Thymus (tissue), 11 donors: ENCODE results near the gene PC. TPM values are rescaled to one million over a fixed set of nuclear protein-coding genes. Genes with fewer than 3 reads are reported as not detected.

Source experiments
- DNase-seq, 9 donors: peaks; one replicate each; pipeline ENCODE4 v3.0.0-alpha.2; 2013; ENCODE audit warnings: low spot score in 9 of 9, low read depth in 6 of 9, missing footprints in 1 of 9
- H3K27ac ChIP-seq, 2 donors: one replicate each; pipeline ENCODE4 v1.5.1; 2013; ENCODE audit warnings: control low read depth in 1 of 2, low read depth in 1 of 2, low read length in 1 of 2, mild to moderate bottlenecking in 1 of 2, moderate library complexity in 1 of 2
- H3K27me3 ChIP-seq, 2 donors: one replicate each; pipeline ENCODE4 v1.5.1; 2013; ENCODE audit warnings: low read length in 1 of 2; ENCODE audit not compliant: control insufficient read depth in 2 of 2, insufficient read depth in 1 of 2
- H3K36me3 ChIP-seq, 2 donors: one replicate each; pipeline ENCODE4 v1.5.1; 2013; ENCODE audit warnings: low read length in 1 of 2, mild to moderate bottlenecking in 1 of 2, moderate library complexity in 1 of 2; ENCODE audit not compliant: control insufficient read depth in 2 of 2, insufficient read depth in 2 of 2
- H3K4me1 ChIP-seq, 2 donors: one replicate each; pipeline ENCODE4 v1.5.1; 2013; ENCODE audit warnings: low read length in 2 of 2; ENCODE audit not compliant: control insufficient read depth in 2 of 2, insufficient read depth in 2 of 2
- H3K4me3 ChIP-seq, 2 donors: one replicate each; pipeline ENCODE4 v1.5.1; 2013; ENCODE audit warnings: low read length in 2 of 2, control low read depth in 1 of 2, mild to moderate bottlenecking in 1 of 2
- H3K9me3 ChIP-seq, 2 donors: one replicate each; pipeline ENCODE4 v1.5.1; 2013; ENCODE audit warnings: low read length in 1 of 2, mild to moderate bottlenecking in 1 of 2; ENCODE audit not compliant: control insufficient read depth in 2 of 2, insufficient read depth in 1 of 2
- WGBS: extraction: QIAGEN DNeasy Blood & Tissue Kit; methylation state at CpG from one replicate; pipeline ENCODE4 v1.1.7; 2013; 5-methylcytosine and 5-hydroxymethylcytosine counted together
- polyA plus RNA-seq: library from polyadenylated mRNA; stranded (reverse); fragments of 200-250 nt; gene quantifications from one replicate; pipeline ENCODE4 v1.2.3, GENCODE V29; 2013
- total RNA-seq: library from RNA; stranded (reverse); fragments of 120-200 nt; gene quantifications from one replicate; pipeline ENCODE4 v1.2.4, GENCODE V29; 2013
- donor health status: healthy.

Gene PC
- total and polyA plus RNA-seq, 2 donors: 3.4 to 9.9 TPM

- H3K4me1 ChIP-seq: peaks cover 4 to 8% of the 10 kb centered on the region in 2 donors
- DNase-seq: no peak
- H3K36me3 ChIP-seq: peaks cover 0 to 3% of the 10 kb centered on the region in 2 donors
- H3K9me3 ChIP-seq: no peaks in the 10 kb centered on the region
- no peaks in the 10 kb centered on the region for H3K27me3 ChIP-seq
- no peak overlapping the region for H3K4me3 ChIP-seq
- H3K27ac ChIP-seq: no peak overlapping the region
- 96% methylated on average over 23 of the region's 23 CpGs for WGBS
These were observed 93.1 kb downstream of the PC start for GRCh38 chr11:66864924-66865697.

- Histone ChIP-seq H3K27me3 (no peaks in the 10 kb centered on the region), H3K36me3 (peaks cover 0 to 3% of the 10 kb centered on the region in 2 donors), H3K4me3 (no peak overlapping the region), H3K27ac (no peak overlapping the region), H3K9me3 (no peaks in the 10 kb centered on the region), H3K4me1 (peaks cover 4 to 8% of the 10 kb centered on the region in 2 donors)
- 92% methylated on average over 35 of the region's 35 CpGs for WGBS
- DNase-seq: no peak
These were observed 93.8 kb downstream of the PC start for GRCh38 chr11:66864172-66864901.

GRCh38 chr11:66863428-66864125, 94.6 kb downstream of the PC start:
- H3K27ac ChIP-seq: no peak overlapping the region
- peaks cover 2 to 8% of the 10 kb centered on the region in 2 donors for H3K36me3 ChIP-seq
- no peak overlapping the region for H3K4me3 ChIP-seq
- peaks cover 0 to 3% of the 10 kb centered on the region in 2 donors for H3K4me1 ChIP-seq
- 94% methylated on average over 31 of the region's 31 CpGs for WGBS
- no peak for DNase-seq
- H3K9me3 ChIP-seq: no peaks in the 10 kb centered on the region
- H3K27me3 ChIP-seq: no peaks in the 10 kb centered on the region

- H3K27me3 ChIP-seq: no peaks in the 10 kb centered on the region
- H3K27ac ChIP-seq: no peak overlapping the region
- no peak overlapping the region for H3K4me3 ChIP-seq
- DNase-seq: no peak
- peaks cover 2 to 13% of the 10 kb centered on the region in 2 donors for H3K36me3 ChIP-seq
- 97% methylated on average over 11 of the region's 11 CpGs for WGBS
- H3K4me1 ChIP-seq: peaks cover under 1% of the 10 kb centered on the region in 2 donors
- H3K9me3 ChIP-seq: no peaks in the 10 kb centered on the region
These were observed 95.6 kb downstream of the PC start for GRCh38 chr11:66862559-66863037.

GRCh38 chr11:66861774-66862558, 96.2 kb downstream of the PC start:
- no peak for DNase-seq
- peaks cover 4% of the 10 kb centered on the region in 2 donors for H3K4me1 ChIP-seq
- WGBS: 97% methylated on average over 30 of the region's 30 CpGs
- no peaks in the 10 kb centered on the region for H3K9me3 ChIP-seq
- H3K27ac ChIP-seq: no peak overlapping the region
- H3K27me3 ChIP-seq: no peaks in the 10 kb centered on the region
- H3K4me3 ChIP-seq: no peak overlapping the region
- peaks cover 2 to 13% of the 10 kb centered on the region in 2 donors for H3K36me3 ChIP-seq

- Histone ChIP-seq H3K36me3 (peaks cover 2 to 13% of the 10 kb centered on the region in 2 donors), H3K4me1 (peaks cover 4% of the 10 kb centered on the region in 2 donors), H3K9me3 (no peaks in the 10 kb centered on the region), H3K27ac (no peak overlapping the region), H3K27me3 (no peaks in the 10 kb centered on the region), H3K4me3 (no peak overlapping the region)
- 97% methylated on average over 32 of the region's 32 CpGs for WGBS
- DNase-seq: no peak
These were observed 97.0 kb downstream of the PC start for GRCh38 chr11:66861038-66861773.

GRCh38 chr11:66860449-66860831, 97.7 kb downstream of the PC start:
- DNase-seq: no peak
- H3K27me3 ChIP-seq: no peaks in the 10 kb centered on the region
- peaks cover 2 to 13% of the 10 kb centered on the region in 2 donors for H3K36me3 ChIP-seq
- H3K27ac ChIP-seq: no peak overlapping the region
- peaks cover 9 to 10% of the 10 kb centered on the region in 2 donors for H3K4me1 ChIP-seq
- H3K9me3 ChIP-seq: no peaks in the 10 kb centered on the region
- WGBS: 92% methylated on average over 18 of the region's 18 CpGs
- H3K4me3 ChIP-seq: no peak overlapping the region
